GM06990 (cell line): ENCODE data around the gene PRIMA1.

Experiments
- DNase-seq: peaks from one replicate; pipeline ENCODE4 v3.0.0-alpha.2; 2011; ENCODE audit not compliant: insufficient read length; ENCODE audit errors: extremely low read depth
- H3K27me3 ChIP-seq: replicated peaks from 2 replicates; pipeline ENCODE4 v1.6.0; 2011; ENCODE audit warnings: low read length; ENCODE audit not compliant: control insufficient read depth, insufficient read depth
- H3K36me3 ChIP-seq: 2 replicates; pipeline ENCODE4 v1.5.1; 2011; ENCODE audit warnings: low read length; ENCODE audit not compliant: control insufficient read depth, insufficient read depth
- H3K4me3 ChIP-seq: replicated peaks from 2 replicates; pipeline ENCODE4 v1.5.1; 2011; ENCODE audit warnings: low read depth, mild to moderate bottlenecking, control low read depth, low read length
- CTCF ChIP-seq: IDR thresholded peaks from 2 replicates; pipeline ENCODE4 v1.5.1; 2011; ENCODE audit warnings: low read length, control low read depth, mild to moderate bottlenecking, inconsistent platforms; ENCODE audit not compliant: insufficient read depth, poor library complexity, severe bottlenecking

The PRIMA1 gene

GRCh38 chr14:93676416-93676958 lies 111.8 kb downstream of the PRIMA1 start:
- H3K36me3 ChIP-seq: no peaks in the 10 kb centered on the region
- DNase-seq: no peak
- H3K27me3 ChIP-seq: peaks cover 1% of the 10 kb centered on the region
- no peak for TF ChIP-seq CTCF
- no peak overlapping the region for H3K4me3 ChIP-seq

DNA sequence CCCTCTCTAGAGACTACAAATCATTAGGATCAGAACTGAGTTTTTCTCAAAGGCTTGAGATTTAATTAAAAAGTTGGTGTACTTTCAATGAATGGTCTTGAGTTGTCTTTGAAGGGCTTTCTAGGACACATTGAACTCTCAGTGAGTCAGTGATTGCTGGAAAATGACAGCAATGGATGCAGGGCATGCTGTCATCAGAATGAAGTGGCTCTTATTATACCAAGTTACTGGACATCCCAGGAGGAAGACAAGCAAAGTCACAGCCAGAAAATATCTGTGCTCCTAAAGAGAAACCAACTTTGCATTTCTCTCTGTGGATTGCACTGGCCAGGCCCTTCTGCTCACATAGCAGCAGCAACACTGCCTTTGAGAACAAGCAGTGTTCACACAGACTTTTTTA lies 112.6 kb downstream of the PRIMA1 start:
- H3K4me3 ChIP-seq: no peak overlapping the region
- DNase-seq: no peak
- TF ChIP-seq CTCF: no peak
- H3K27me3 ChIP-seq: peaks cover 1% of the 10 kb centered on the region
- H3K36me3 ChIP-seq: no peaks in the 10 kb centered on the region

DNA sequence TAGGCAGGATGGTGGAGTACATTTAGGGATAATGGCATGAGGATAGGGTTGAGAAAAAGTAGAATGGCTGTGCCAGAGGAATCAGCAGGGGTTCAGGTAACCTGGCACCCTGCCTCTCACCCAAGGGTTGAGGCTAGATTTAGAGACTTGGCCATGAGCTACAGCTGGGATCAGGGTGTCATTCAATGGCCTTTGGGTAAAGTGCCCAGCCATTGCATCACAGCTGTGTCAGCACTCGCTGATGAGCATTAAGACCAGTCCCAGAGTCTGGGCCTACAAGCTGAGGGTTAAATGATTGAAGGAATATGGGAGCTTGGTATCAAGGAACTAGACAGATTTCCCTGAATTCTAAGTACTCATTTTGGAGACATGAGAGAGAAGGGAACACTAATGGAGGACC lies 113.9 kb downstream of the PRIMA1 start:
- DNase-seq: no peak
- H3K4me3 ChIP-seq: no peak overlapping the region
- H3K36me3 ChIP-seq: no peaks in the 10 kb centered on the region
- H3K27me3 ChIP-seq: peaks cover 1% of the 10 kb centered on the region
- TF ChIP-seq CTCF: no peak

DNA sequence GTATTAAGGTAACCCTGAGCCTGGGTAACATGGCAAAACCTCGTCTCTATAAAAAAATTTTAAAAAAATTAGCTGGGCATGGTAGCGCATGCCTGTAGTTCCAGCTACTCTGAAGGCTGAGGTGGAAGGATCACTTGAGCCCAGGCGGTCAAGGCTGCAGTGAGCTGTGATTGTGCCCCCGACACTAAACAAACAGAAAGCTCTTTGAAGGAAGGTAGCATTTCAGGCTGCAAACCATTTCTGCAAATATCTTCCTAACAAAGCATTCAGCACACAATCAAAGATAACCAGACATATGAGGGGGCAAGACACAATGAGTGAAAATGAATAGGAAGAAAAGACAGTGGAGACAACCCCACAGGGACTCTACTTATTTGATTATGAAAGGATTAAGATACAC lies 118.7 kb downstream of the PRIMA1 start:
- H3K36me3 ChIP-seq: no peaks in the 10 kb centered on the region
- no peak for TF ChIP-seq CTCF
- no peak for DNase-seq
- peaks cover 1% of the 10 kb centered on the region for H3K27me3 ChIP-seq
- no peak overlapping the region for H3K4me3 ChIP-seq
